AG10803 (cell line): ENCODE measurements around the gene GPHA2.

ENCODE experiments used
- DNase-seq: peaks from one replicate; pipeline ENCODE4 v3.0.0; 2010; ENCODE audit warnings: low read depth
- H3K4me3 ChIP-seq: 2 replicates; pipeline ENCODE4 v1.5.1; 2011; ENCODE audit warnings: mild to moderate bottlenecking, low read length, control low read depth
- TF ChIP-seq, protein P1 (sequence below): conservative IDR thresholded peaks from 2 replicates; pipeline ENCODE4 v1.5.1; 2011; ENCODE audit warnings: mild to moderate bottlenecking, low read length, control low read depth, inconsistent platforms

Gene GPHA2

DNA sequence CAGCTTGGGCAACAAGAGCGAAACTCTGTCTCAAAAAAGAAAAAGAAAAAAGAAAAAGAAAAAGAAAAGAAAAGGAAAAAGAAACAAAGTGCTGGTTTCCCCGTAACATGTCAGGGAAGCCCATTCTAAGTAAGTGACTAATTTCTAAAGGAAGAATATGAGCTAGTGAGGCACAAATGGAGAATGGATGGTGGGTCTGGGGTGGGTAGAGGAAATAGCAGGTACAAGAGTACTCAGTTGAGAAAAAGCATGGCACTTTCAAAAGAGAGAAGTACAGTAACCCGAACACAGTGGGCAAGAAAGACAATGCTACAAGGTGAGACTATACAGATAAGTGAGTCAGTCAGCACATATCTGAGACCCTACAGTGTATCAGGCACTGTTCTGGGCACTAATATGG lies 31.7 kb upstream of the GPHA2 start:
- no peak overlapping the region for H3K4me3 ChIP-seq
- TF ChIP-seq, protein P1, sequence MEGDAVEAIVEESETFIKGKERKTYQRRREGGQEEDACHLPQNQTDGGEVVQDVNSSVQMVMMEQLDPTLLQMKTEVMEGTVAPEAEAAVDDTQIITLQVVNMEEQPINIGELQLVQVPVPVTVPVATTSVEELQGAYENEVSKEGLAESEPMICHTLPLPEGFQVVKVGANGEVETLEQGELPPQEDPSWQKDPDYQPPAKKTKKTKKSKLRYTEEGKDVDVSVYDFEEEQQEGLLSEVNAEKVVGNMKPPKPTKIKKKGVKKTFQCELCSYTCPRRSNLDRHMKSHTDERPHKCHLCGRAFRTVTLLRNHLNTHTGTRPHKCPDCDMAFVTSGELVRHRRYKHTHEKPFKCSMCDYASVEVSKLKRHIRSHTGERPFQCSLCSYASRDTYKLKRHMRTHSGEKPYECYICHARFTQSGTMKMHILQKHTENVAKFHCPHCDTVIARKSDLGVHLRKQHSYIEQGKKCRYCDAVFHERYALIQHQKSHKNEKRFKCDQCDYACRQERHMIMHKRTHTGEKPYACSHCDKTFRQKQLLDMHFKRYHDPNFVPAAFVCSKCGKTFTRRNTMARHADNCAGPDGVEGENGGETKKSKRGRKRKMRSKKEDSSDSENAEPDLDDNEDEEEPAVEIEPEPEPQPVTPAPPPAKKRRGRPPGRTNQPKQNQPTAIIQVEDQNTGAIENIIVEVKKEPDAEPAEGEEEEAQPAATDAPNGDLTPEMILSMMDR: no peak
- no peak for DNase-seq

DNA sequence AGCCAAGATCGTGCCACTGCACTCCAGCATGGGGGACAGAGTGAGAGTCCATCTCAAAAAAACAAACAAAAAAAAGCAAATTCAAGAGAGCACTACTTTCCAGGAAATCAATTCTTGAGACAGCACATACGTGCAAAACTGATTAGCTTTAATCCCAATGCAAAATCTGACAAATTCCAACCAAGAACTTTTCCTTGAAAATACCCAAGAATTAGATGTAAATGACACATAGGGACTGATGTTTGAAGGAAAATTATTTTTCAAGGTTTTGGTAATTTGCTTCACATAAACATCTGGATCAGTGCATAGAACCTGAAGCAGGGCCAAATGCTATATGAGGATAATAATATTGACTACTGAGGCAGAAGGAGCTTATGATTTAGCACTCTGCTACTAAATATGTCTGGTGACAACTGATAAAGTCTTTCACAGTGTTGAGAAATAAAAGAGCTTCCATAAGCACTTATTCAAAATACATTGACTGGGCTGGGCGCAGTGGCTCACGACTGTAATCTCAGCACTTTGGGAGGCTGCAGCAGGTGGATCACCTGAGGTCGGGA lies 27.5 kb upstream of the GPHA2 start:
- H3K4me3 ChIP-seq: no peak overlapping the region
- DNase-seq: no peak
- TF ChIP-seq, protein P1: no peak

DNA sequence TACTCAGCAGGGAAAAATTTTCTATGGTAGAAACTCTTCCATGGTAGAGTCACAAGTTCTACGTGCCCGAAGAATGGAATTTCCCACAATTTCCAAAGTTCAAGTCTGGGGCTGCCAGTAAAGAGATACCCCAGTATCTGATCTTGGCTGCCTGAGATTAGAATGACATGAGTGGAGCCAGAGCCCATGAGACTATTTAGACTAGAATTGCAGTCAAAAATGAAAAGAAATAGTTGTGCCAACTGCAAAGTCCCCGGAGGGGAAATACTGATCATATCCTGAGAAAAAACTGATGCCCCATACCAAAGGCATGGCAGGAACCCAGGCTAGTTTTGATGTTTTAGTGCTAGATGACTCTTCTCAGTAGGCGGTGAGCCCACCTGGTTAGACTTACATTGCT lies 25.0 kb upstream of the GPHA2 start:
- TF ChIP-seq, protein P1: no peak
- no peak for DNase-seq
- H3K4me3 ChIP-seq: no peak overlapping the region

DNA sequence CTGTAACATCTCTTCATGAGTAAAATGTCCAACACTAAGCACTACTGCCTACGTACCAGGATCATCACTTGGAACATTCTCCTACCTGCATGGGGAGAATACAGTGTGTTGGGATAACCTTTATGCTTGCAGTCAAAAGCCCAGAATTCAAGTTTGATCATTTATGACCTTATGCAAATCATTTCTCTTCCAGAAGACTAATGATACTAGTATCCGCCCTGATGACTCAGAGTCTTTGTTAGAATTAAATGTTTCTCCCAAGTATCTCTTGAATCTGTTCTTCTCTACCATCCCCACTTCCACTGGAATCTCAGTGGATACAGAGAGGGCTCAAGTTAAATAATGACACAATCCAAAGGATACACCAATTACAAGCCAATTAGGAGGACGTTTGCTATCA lies 23.8 kb upstream of the GPHA2 start:
- no peak for DNase-seq
- TF ChIP-seq, protein P1: no peak
- H3K4me3 ChIP-seq: no peak overlapping the region

DNA sequence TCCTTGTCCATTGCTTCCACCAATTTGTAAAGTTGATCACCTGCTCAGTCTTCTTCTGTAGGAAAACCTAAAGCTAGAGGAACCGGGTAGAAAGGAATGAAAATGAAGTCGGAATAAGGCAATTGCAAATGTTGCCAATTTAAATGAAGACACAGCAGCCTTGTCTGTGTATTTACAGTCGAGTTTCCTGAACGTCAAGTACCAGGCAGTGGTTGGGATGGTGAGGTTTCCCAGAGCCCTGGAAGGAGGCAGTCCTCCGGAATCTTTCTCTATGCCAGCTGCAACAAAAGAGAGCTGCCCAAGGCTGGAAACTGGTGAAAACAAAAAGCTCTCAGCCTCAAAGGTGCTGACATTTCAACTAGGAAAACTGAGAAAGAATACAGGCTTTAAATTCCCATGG lies 18.5 kb upstream of the GPHA2 start:
- TF ChIP-seq, protein P1: no peak
- no peak for DNase-seq
- no peak overlapping the region for H3K4me3 ChIP-seq

DNA sequence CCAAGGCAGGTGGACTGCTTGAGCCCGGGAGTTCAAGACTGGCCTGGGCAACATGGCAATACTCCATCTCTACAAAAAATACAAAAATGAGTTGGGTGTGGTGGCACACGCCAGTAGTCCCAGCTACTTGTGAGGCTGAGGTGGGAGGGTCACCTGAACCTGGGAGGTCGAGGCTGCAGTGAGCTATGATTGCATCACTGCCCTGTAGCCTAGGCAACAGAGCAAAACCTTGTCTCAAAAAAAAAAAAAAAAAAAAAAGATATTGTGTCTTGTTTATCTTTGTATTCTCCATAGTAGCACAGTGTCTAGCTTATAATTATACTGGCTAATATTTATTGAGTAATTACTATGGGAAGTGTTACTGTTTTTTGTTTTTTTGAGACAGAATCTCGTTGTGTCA lies 15.8 kb upstream of the GPHA2 start:
- no peak overlapping the region for H3K4me3 ChIP-seq
- no peak for DNase-seq
- TF ChIP-seq, protein P1: no peak

DNA sequence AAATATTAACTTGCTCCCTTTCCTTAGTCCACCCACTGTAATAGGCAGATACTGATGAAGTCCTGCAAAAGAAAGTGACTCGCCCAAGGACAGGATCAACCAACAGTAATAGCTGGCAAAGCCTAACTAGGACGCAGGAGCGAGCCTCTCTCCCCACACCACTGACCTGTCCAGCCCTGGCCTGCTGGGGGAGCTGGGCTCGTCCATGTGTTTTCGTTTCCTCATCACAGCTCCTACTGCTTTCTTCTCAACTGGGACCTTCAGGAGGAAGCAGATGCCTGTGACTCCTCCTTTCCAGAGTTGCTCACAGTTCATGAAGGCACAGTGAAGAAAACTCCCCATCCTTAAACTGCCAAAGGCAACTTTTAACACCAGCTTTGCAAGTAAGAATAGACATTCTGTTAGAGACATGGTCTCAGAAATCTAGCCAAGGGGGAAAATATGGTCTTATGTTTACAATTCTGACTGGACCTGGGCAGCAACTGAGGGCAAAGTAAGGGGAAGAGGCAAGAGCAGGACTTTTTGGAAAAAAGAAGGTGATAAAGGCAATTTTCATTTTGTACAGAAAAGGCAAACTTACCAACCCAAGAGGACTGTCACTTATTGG lies 11.6 kb upstream of the GPHA2 start:
- TF ChIP-seq, protein P1: 0 out of 2 replicates have a peak, but pooled peaks have one; percentile 5
- no peak overlapping the region for H3K4me3 ChIP-seq
- DNase-seq: no peak
